ENCODE results near the gene TBC1D22A. TPM values are rescaled to one million over a fixed set of nuclear protein-coding genes. Genes with fewer than 3 reads are reported as not detected.
"Not testable (repeated sequence)": the region's sequence is repeated elsewhere in the genome, so short reads cannot be mapped to it uniquely, and the experiment has no call there.

The TBC1D22A gene
- total RNA-seq, 2 donors from 2014 or later = 31.9 to 43.4 TPM

DNA sequence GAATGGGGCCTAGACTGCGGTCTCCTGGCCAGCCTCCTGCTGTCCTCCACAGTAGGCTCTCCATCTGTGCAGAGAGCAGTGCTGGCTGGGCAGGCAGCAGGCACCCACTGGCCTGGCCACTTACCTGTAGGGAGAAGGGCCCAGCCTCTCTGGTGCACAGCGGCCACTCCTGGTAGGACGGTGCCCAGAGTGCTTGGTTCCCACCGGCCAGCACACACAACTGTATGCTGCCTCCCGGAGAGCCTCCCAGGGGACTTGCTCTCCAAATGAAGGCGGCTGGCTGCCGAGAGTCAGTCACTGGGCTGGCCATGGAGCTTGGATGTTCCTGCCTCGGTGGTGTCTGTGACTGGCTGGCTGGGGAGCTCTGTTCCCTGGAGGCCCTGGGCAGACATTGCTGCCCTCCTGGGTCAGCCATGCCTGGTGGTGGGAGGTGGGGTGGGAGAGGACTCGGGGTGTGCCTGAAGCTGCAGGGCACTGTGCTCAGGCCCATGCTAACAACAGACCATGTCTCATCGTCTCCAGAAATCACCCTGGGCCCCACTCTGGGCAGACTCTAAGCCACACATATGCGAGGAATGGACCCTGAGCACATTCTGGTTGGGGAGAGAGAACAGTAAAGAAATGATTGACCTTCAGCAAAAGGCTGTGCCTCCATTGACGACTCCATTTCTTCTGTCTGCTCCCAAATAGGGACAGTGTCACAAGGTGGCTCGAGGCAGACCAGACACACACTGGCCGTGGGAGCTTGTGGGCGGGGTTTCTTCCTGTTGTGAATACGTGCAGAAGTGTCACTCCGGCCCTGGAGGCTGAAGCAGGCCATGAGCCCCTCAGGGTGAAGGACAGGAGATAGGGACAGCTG, 350.8 kb downstream of the TBC1D22A start:
- no peaks in the 10 kb centered on the region for H3K9me3 Mint-ChIP-seq

DNA sequence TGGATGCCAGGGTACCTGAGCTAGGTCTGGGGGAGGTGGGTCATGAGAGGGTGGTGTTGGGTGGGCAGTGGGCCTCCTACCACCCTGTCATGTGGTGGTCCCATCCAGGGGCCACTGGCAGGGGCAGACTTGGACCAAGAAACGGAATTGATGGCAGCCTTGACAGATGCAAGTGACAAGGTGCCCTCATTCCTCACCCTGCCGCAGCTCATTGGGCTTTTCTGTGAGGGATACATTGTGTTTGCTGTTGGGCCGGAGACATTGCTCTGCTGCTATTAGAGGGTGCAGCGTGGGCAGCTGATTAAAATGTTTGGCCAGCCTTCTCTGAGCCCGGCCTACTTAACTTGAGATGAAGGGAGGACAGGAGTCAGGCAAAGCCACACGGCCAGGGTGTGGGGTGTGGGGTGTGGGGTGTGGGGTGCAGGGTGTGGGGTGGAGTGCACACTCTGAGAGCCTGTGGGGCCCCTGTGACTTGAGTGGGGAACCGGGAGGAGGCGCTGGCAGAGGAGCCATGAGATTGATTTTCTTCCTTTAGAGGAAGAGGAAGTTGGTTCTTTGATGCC, 351.5 kb downstream of the TBC1D22A start:
- H3K27ac Mint-ChIP-seq = peak overlapping the region in 1 of 2 donors; percentile 31
- no peaks in the 10 kb centered on the region for H3K27me3 Mint-ChIP-seq
- H3K36me3 Mint-ChIP-seq = peaks cover 4% of the 10 kb centered on the region
- ATAC-seq (no peak), DNase-seq (ENCODE audit: low spot score) (no peak)
- H3K4me1 Mint-ChIP-seq (ENCODE audit: low read depth in 2 of 2) = peaks cover 0 to 7% of the 10 kb centered on the region in 2 donors
- H3K4me3 Mint-ChIP-seq = no peak overlapping the region
- H3K9me3 Mint-ChIP-seq = no peaks in the 10 kb centered on the region

More for the DNA sequence above, 350.8 kb downstream of the TBC1D22A start:
- Mint-ChIP-seq H3K4me1 (ENCODE audit: low read depth in 2 of 2) (peaks cover 0 to 7% of the 10 kb centered on the region in 2 donors), H3K4me3 (no peak overlapping the region), H3K36me3 (peaks cover 4% of the 10 kb centered on the region), H3K27ac (peak overlapping the region in 1 of 2 donors; percentile 31), H3K27me3 (no peaks in the 10 kb centered on the region)
- peak in 1 of 2 donors; percentile 41 for ATAC-seq
- peak; percentile 49 for DNase-seq (ENCODE audit: low spot score)

DNA sequence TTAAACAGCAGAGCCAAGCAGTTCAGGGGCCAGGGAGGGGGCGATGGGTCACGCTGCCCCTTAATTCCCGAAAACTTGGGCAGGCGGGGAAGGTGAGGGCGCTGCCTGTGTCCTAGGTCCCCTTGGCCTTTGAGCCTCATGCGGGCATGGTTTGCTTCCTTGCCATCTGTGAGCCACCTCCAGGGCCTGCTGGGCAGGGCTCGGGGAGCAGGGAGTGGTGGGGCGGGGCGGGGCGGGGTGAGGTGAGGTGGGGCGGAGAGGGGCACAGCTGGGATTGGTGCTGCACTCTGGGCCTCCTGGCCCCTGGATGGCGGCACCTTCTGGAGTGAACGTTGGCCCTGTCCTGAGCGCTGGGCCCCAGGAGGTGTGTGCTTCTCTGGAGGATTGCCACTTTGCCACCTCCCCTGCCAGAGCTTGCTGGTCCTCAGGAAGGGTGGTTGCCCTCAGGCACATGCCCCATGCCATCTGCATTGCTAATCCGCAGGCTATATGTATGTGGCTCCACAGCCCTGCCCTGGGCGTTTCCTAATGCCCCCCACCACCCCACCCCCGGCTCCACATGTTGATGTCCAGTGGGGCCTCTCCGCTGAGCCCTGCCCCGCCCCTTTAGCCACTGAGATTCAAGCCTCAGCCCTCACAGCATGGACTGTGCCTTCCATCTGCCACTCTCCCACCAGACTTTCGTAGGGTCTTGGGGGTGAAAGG, 352.5 kb downstream of the TBC1D22A start:
- H3K4me1 Mint-ChIP-seq (ENCODE audit: low read depth in 2 of 2) = peaks cover 0 to 7% of the 10 kb centered on the region in 2 donors
- no peaks in the 10 kb centered on the region for H3K9me3 Mint-ChIP-seq
- peak; percentile 28 for DNase-seq (ENCODE audit: low spot score)
- ATAC-seq = no peak
- no peak overlapping the region for H3K4me3 Mint-ChIP-seq
- H3K27ac Mint-ChIP-seq = no peak overlapping the region
- H3K36me3 Mint-ChIP-seq = peaks cover 4% of the 10 kb centered on the region
- no peaks in the 10 kb centered on the region for H3K27me3 Mint-ChIP-seq

DNA sequence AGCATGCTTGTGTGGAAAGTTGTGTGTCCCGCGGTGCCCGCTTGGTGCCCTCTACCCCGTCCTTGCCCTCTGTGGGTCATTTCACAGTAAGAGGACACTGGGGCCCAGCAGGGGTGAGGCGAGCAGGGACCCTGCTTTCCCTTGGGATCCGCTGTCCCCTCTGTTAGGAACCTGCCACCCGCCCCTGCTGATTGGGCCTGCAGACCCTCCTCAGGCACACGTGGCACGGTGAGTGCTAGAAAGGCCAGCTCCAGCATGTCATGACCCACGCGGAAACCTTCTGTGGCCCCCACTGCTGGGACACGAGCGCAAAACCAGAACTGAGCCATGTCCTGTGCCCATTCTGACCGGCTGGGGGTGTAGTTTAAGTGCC, 353.1 kb downstream of the TBC1D22A start:
- no peak for ATAC-seq
- H3K27ac Mint-ChIP-seq = no peak overlapping the region
- peaks cover 0 to 7% of the 10 kb centered on the region in 2 donors for H3K4me1 Mint-ChIP-seq (ENCODE audit: low read depth in 2 of 2)
- H3K36me3 Mint-ChIP-seq = peaks cover 4% of the 10 kb centered on the region
- no peaks in the 10 kb centered on the region for H3K9me3 Mint-ChIP-seq
- H3K4me3 Mint-ChIP-seq = no peak overlapping the region
- DNase-seq (ENCODE audit: low spot score) = no peak
- H3K27me3 Mint-ChIP-seq = no peaks in the 10 kb centered on the region

DNA sequence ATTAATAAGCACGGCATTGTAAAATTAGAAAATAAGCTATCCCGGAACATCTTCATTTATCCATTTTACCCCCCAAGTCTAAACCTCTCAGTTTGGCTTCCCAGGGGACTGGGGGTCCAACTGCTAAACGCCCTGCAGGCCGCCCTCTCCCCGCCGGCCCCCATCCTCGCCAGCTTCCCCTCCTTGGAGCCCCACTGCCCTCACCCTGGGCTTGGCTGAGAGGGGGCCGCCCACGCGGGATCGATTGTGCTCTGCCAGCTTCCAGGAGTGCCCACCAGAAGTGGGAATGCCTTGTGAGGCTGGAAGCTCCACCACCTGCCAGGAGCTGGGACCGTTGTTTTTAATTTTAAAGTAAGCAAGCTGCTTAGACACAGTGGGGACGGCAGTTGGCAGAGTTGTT, 353.5 kb downstream of the TBC1D22A start:
- Mint-ChIP-seq H3K27ac (no peak overlapping the region), H3K4me3 (no peak overlapping the region), H3K9me3 (no peaks in the 10 kb centered on the region), H3K36me3 (peaks cover 4% of the 10 kb centered on the region), H3K27me3 (no peaks in the 10 kb centered on the region), H3K4me1 (ENCODE audit: low read depth in 2 of 2) (peaks cover 0 to 7% of the 10 kb centered on the region in 2 donors)
- ATAC-seq (no peak), DNase-seq (ENCODE audit: low spot score) (peak; percentile 37)

DNA sequence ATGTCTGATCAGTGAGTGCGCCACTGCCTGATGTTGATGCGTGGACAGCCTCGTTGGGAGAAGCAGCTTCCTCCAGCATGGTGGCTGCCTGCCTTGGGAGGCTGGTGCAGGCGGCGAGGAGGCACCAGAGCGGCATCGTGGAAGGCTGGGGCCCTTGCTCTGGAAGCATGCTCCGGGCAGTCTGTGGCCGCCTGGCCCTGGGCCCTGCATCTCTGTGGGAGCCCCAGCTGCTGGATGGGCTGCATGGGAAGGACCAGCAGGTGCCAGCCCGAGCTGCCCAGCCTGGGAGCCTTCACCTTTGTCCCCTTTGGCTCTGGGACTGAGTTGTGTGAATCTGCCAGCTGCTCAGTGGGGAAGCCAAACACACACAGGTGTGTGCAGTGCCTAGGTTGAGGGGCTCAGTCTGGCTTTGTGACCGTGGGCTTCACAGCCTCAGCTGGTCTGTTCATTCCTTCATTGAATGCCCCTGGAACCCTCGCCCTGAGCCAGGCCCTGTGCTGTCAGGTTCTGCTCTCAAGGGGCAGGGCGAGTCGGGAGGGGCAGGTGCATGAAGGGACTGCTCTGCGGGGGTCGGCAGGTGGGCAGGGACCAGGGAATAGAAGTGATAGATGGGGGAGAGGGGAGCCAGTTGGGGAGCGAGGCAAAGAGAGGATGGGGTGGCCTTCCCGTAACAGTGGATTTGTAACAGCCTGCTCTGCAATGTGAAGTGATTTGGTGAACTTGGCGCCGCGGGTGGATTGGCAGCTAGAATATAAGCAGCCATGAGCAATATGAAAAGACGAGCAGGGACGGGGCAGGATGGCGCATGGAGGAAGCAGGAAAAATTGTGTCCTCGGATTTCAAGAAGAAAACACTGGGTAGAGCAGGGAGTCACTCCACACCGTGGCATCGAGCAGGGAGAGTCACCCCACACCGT, 354.2 kb downstream of the TBC1D22A start:
- DNase-seq (ENCODE audit: low spot score) (peak; percentile 50), ATAC-seq (no peak)
- Mint-ChIP-seq H3K27ac (no peak overlapping the region), H3K36me3 (no peaks in the 10 kb centered on the region), H3K4me3 (no peak overlapping the region), H3K27me3 (no peaks in the 10 kb centered on the region), H3K4me1 (ENCODE audit: low read depth in 2 of 2) (peaks cover 0 to 4% of the 10 kb centered on the region in 2 donors), H3K9me3 (no peaks in the 10 kb centered on the region)

DNA sequence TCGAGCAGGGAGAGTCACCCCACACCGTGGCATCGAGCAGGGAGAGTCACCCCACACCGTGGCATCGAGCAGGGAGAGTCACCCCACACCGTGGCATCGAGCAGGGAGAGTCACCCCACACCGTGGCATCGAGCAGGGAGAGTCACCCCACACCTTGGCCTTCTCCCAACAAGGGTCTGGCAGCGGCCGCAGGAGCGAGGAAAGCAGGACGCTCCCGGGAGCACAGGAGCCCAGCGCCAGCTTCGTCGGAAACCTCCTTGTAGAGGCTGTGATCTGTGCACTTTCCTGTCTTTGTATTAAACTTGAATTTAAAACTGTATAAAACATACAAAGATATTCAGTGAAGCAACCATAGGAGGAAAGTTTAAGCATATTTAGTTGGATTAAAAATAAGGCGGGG, 355.0 kb downstream of the TBC1D22A start:
- not testable (repeated sequence) for ATAC-seq; H3K36me3 Mint-ChIP-seq; H3K4me3 Mint-ChIP-seq; H3K9me3 Mint-ChIP-seq; H3K27ac Mint-ChIP-seq; H3K4me1 Mint-ChIP-seq (ENCODE audit: low read depth in 2 of 2); H3K27me3 Mint-ChIP-seq
- DNase-seq (ENCODE audit: low spot score) = peak; percentile 34

DNA sequence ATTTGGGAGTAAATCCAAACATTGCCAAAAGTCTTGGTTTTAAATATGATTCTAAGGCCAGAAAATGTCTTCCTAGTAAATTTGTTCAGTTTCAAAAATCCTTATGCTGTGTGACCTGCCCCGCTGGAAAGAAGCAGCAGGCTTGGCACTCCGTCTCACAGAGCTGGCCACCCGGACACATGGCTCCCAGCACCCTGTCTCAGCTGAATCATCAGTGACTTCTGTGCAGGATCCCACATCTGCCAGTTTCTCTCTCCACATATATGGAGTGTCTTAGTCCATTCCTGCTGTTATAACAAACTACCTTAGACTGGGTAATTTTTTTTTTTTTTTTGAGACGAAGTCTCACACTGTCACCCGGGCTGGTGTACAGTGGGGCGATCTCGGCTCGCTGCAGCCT, 356.7 kb downstream of the TBC1D22A start:
- no peaks in the 10 kb centered on the region for H3K9me3 Mint-ChIP-seq
- no peak overlapping the region for H3K27ac Mint-ChIP-seq
- peak; percentile 44 for DNase-seq (ENCODE audit: low spot score)
- no peaks in the 10 kb centered on the region for H3K27me3 Mint-ChIP-seq
- H3K36me3 Mint-ChIP-seq = no peaks in the 10 kb centered on the region
- H3K4me3 Mint-ChIP-seq = no peak overlapping the region
- ATAC-seq = no peak
- peaks cover 5 to 8% of the 10 kb centered on the region in 2 donors for H3K4me1 Mint-ChIP-seq (ENCODE audit: low read depth in 2 of 2)

DNA sequence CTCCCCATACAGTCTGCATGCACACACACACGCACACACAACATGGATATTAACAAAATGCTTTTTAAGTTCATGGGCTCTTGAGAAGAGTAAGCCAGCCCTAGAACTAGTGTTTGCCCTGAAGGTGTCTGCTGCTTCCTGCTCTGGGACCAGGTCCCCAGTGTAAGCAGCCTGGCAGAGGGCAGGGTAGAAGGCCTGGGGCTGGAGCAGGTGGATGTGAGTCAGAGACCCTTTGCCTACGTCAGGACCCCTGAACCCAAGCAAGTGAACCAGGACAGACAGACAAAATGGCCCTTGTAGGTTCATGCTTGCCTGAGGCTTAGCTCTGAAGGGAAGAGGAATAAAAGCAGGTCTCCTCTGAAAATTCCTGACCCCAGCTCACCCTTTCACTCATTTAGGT, 357.9 kb downstream of the TBC1D22A start:
- Mint-ChIP-seq H3K4me3 (no peak overlapping the region), H3K27ac (no peak overlapping the region), H3K36me3 (no peaks in the 10 kb centered on the region), H3K9me3 (no peaks in the 10 kb centered on the region), H3K27me3 (no peaks in the 10 kb centered on the region), H3K4me1 (ENCODE audit: low read depth in 2 of 2) (peaks cover 5 to 6% of the 10 kb centered on the region in 2 donors)
- DNase-seq (ENCODE audit: low spot score) (peak; percentile 25), ATAC-seq (no peak)

DNA sequence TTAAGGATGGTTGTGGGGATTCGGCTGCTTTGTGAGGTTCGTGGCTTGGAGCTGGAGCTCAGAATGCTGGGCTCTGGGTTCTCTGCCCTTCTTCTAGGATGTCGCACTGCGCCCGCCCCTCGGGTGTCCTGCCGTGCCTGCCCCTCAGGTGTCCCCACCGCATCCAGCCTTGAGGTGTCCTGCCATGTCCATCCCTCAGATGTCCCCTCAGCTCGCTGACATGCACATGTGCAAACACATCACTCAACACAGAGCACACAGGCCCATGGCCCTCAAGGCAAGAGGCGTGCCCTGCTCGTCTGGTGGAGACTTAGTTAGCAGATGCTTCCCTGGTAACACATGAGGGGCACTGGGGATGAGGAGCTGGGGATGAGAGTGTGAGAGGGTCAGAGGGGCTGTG, 359.3 kb downstream of the TBC1D22A start:
- Mint-ChIP-seq H3K36me3 (no peaks in the 10 kb centered on the region), H3K27me3 (no peaks in the 10 kb centered on the region), H3K4me1 (ENCODE audit: low read depth in 2 of 2) (peaks cover 5 to 6% of the 10 kb centered on the region in 2 donors), H3K9me3 (no peaks in the 10 kb centered on the region), H3K27ac (no peak overlapping the region), H3K4me3 (no peak overlapping the region)
- DNase-seq (ENCODE audit: low spot score) = peak; percentile 38
- ATAC-seq = no peak

DNA sequence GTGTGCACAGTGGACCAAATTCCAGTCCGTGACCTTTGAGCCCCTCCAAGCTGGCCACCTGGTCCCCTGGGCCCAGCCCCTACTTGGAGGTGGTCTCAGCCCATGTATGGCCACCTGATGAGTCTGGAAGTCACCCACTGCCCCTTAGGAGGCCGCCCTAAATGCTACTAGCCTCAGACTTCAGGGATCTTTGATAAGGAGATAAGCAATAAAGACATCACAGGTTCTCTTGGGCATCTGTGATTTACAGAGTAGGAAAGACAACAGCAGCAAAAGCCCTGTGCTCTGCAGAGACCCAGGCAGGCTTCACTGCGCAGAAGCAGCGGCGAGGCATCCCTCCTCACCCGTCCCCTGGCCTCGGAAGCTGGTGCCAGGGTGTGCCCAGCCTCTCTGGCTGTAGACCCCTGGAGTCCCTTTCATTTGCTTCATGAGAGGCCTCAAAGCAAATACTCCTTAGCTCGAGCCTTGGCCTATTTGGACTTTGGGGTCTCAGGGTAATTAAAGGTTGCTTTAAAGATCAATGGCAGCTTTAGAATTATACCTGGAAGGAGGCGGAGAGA, 360.1 kb downstream of the TBC1D22A start:
- Mint-ChIP-seq H3K9me3 (no peaks in the 10 kb centered on the region), H3K27ac (no peak overlapping the region)
- DNase-seq (ENCODE audit: low spot score) = no peak

DNA sequence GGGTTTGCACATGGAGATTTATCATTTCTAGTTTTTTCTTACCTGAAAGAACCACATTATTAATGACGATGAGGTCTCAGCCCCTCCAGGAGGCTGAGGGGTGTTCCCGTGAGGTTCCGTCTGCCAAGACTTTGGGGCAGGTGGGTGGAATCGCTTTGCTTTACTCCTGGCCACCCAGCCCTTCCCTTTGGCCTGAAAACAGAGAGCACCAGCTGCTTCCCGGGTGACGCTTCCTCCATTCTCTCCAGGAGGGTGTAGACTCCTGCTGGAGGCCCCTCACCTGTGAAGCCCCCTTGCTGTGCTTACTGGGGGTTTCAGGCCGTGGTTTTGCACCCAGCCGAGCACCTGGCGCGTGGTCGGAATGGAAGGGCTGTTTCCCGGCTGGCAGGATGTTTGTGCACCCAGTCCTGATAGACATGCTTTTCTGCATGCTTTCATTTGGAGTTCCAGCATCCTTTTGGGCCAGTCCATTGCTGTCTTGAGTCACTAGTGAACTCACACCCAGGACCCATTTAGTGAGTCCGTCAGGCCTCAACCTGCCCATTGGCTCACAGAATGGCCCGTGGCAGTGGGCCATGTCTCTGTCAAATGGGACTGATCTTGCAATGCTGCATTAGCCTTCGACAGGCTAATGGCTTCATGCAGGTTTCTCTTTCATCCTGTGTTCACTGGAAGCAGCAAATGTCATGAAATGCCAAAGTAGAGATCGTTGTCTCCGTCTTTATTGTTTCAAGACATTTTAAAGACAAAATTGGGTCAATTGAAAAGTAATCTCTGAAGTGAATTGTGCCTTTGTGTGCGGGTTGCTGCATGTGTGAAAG, 360.8 kb downstream of the TBC1D22A start:
- DNase-seq (ENCODE audit: low spot score) (peak; percentile 55), ATAC-seq (no peak)
- H3K9me3 Mint-ChIP-seq = no peaks in the 10 kb centered on the region
- peak overlapping the region in 1 of 2 donors; percentile 11 for H3K27ac Mint-ChIP-seq
- H3K4me3 Mint-ChIP-seq = no peak overlapping the region
- peaks cover 5 to 6% of the 10 kb centered on the region in 2 donors for H3K4me1 Mint-ChIP-seq (ENCODE audit: low read depth in 2 of 2)
- no peaks in the 10 kb centered on the region for H3K27me3 Mint-ChIP-seq
- no peaks in the 10 kb centered on the region for H3K36me3 Mint-ChIP-seq

More for the DNA sequence above, 360.1 kb downstream of the TBC1D22A start:
- ATAC-seq = no peak
- Mint-ChIP-seq H3K36me3 (no peaks in the 10 kb centered on the region), H3K4me3 (no peak overlapping the region), H3K4me1 (ENCODE audit: low read depth in 2 of 2) (peaks cover 5 to 6% of the 10 kb centered on the region in 2 donors), H3K27me3 (no peaks in the 10 kb centered on the region)
